Endothelial cell of umbilical vein (primary cell): ENCODE results near the gene SRM. TPM values are rescaled to one million over a fixed set of nuclear protein-coding genes. Genes with fewer than 3 reads are reported as not detected.

Experiments used
- BruUV-seq: library from RNA; stranded (reverse); fragments of 400-500 nt; replicated peaks from 2 replicates; lab custom pipeline; 2021; lab: Mats Ljungman, UMichigan
- CTCF ChIA-PET: fragments of 300-600, 350-600 bp; sonication (Branson Sonifier 250); formaldehyde crosslinking; loops from one replicate; lab custom pipeline; 2021; ENCODE audit warnings: antibody characterized with exemption, inconsistent platforms; lab: Charles Lee
- POLR2A ChIA-PET: fragments of 300-600, 350-600 bp; sonication (Branson Sonifier 250); formaldehyde crosslinking; loops from one replicate; lab custom pipeline; 2021; ENCODE audit warnings: antibody characterized with exemption, inconsistent platforms; lab: Charles Lee
- DNase-seq: peaks from one replicate; pipeline ENCODE4 v3.0.0-alpha.2; 2011; ENCODE audit warnings: low read depth, low spot score
- FAIRE-seq: peaks from 2 replicates; lab custom pipeline; 2011; peaks lifted over from hg19 to GRCh38; lab: Jason Lieb, UNC
- H2AFZ ChIP-seq: 2 replicates; pipeline ENCODE4 v1.6.0; 2012; ENCODE audit warnings: low read depth, low read length, control low read depth, inconsistent platforms
- H3K27ac ChIP-seq: 2 replicates; pipeline ENCODE4 v1.5.1; 2011; ENCODE audit warnings: low read depth, mild to moderate bottlenecking, control low read depth, low read length, moderate library complexity; ENCODE audit not compliant: insufficient read depth
- H3K27me3 ChIP-seq, 2 experiments: 2 replicates each; pipeline versions ENCODE4 v1.6.0 to v1.6.1; 2011; ENCODE audit warnings: low read length in 2 of 2, mixed read lengths in 1 of 2; ENCODE audit not compliant: control insufficient read depth in 2 of 2, insufficient read depth in 2 of 2
- H3K36me3 ChIP-seq, 2 experiments: 2 replicates in 1 of 2; 3 replicates in 1 of 2; pipeline ENCODE4 v1.5.1; 2011; ENCODE audit warnings: low read length in 2 of 2, mild to moderate bottlenecking in 1 of 2, moderate library complexity in 1 of 2; ENCODE audit not compliant: control insufficient read depth in 2 of 2, insufficient read depth in 2 of 2; ENCODE audit errors: extremely low read depth in 1 of 2
- H3K4me1 ChIP-seq: 3 replicates; pipeline ENCODE4 v1.5.1; 2011; ENCODE audit warnings: mild to moderate bottlenecking, low read length; ENCODE audit not compliant: control insufficient read depth, insufficient read depth; ENCODE audit errors: extremely low read depth
- H3K4me2 ChIP-seq: 2 replicates; pipeline ENCODE4 v1.6.1; 2011; ENCODE audit warnings: low read length, control low read depth, mixed read lengths; ENCODE audit not compliant: insufficient read depth
- H3K4me3 ChIP-seq, 3 experiments: fragments of 200-600 bp in 1 of 3; sonication (generic), shearing (Covaris generic) in 1 of 3; replicated peaks in 1 of 3; 2 replicates each; pipeline ENCODE4 v1.5.1; 2011 to 2016; ENCODE audit warnings: control low read depth in 3 of 3, low read length in 3 of 3, mild to moderate bottlenecking in 2 of 3, inconsistent platforms in 1 of 3, low read depth in 1 of 3, moderate library complexity in 1 of 3; ENCODE audit not compliant: insufficient read depth in 1 of 3
- H3K79me2 ChIP-seq: 2 replicates; pipeline ENCODE4 v1.6.0; 2012; ENCODE audit warnings: low read length, inconsistent platforms; ENCODE audit not compliant: control insufficient read depth, insufficient read depth
- H3K9ac ChIP-seq: replicated peaks from 2 replicates; pipeline ENCODE3; 2011; ENCODE audit warnings: low read length, control low read depth; ENCODE audit not compliant: insufficient read depth; ENCODE audit errors: extremely low read depth
- H3K9me1 ChIP-seq: replicated peaks from 3 replicates; pipeline ENCODE4 v1.6.0; 2011; ENCODE audit warnings: mild to moderate bottlenecking, low read length; ENCODE audit not compliant: control insufficient read depth, insufficient read depth; ENCODE audit errors: extremely low read depth
- H3K9me3 ChIP-seq: replicated peaks from 2 replicates; pipeline ENCODE4 v1.5.1; 2012; ENCODE audit warnings: low read length, inconsistent platforms; ENCODE audit not compliant: control insufficient read depth, insufficient read depth
- H4K20me1 ChIP-seq: replicated peaks from 2 replicates; pipeline ENCODE3; 2011; ENCODE audit warnings: mild to moderate bottlenecking, low read length; ENCODE audit not compliant: control insufficient read depth, insufficient read depth; ENCODE audit errors: extremely low read depth
- FOS ChIP-seq: IDR thresholded peaks from 2 replicates; pipeline ENCODE4 v1.6.1; 2011; ENCODE audit warnings: mild to moderate bottlenecking, low read length, moderate library complexity, borderline replicate concordance; ENCODE audit not compliant: insufficient read depth
- GATA2 ChIP-seq: IDR thresholded peaks from 2 replicates; pipeline ENCODE4 v1.7.0; 2011; ENCODE audit warnings: low read depth, mild to moderate bottlenecking, moderate library complexity, mixed read lengths, low read length; ENCODE audit not compliant: insufficient read length, insufficient read depth
- MYC ChIP-seq: IDR thresholded peaks from one replicate; pipeline ENCODE4 v1.6.1; 2011; ENCODE audit warnings: mild to moderate bottlenecking, low read depth, low read length
- POLR2A ChIP-seq: IDR thresholded peaks from 2 replicates; pipeline ENCODE4 v1.6.1; 2012; ENCODE audit warnings: low read depth, mild to moderate bottlenecking, control low read depth, low read length
- dilution Hi-C: fragments of 300-500 bp; cut with MboI; formaldehyde crosslinking; loops from one replicate; pipeline ENCODE4 v1.15.0; 2019; ENCODE audit warnings: low sequenced_read_pairs; ENCODE audit not compliant: extremely low pct_ligation_motif_present
- intact Hi-C: fragments of 100-400 bp; cut with micrococcal nuclease; formaldehyde crosslinking; loops from one replicate; pipeline ENCODE4 v1.10.0; 2022
- polyA plus RNA-seq, 4 experiments: library from polyadenylated mRNA; depleted of rRNA in 3 of 4; stranded (reverse) in 3 of 4; unstranded in 1 of 4; fragments of >200 nt; gene quantifications; 2 replicates each; pipeline versions ENCODE4 v1.2.1 to v1.2.3, GENCODE V29; 2011 to 2012; ENCODE audit warnings: missing spikeins in 1 of 4
- total RNA-seq: library from RNA; stranded (reverse); gene quantifications from 2 replicates; pipeline ENCODE4 v1.2.3, GENCODE V29; 2021
- TF ChIP-seq, protein P1 (sequence below): IDR thresholded peaks from 2 replicates; pipeline ENCODE4 v1.6.1; 2011; ENCODE audit not compliant: insufficient read depth, insufficient read length

The SRM gene
- total and polyA plus RNA-seq, 2 donors (not counting 3 experiments of a cell fraction or from before 2014, with no cell fraction given): 81.3 to 172 TPM

DNA sequence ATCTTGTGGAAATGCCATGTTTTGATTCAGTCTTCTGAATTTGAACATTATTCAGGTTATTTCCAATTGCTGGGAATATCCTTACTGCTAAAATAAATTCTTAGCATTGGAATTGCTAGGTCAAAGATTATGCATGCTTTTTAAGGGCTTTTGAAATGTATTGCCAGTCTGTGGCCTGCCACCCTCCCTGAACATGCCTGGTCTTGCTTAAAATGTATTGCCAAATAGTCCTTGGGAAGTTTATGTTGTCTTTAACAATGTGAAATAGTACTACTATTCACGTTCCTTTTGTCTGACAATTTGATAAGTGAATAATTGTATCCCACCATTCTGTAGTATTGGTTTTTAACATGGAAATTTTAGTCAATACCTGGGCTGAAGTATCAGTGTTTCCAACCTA, 33.8 kb downstream of the SRM start:
- no peaks in the 10 kb centered on the region for H3K9me3 ChIP-seq
- no peaks in the 10 kb centered on the region for H3K4me1 ChIP-seq
- DNase-seq: no peak
- H3K79me2 ChIP-seq: peaks cover 4% of the 10 kb centered on the region
- peak; percentile 40 for FAIRE-seq
- no peaks in the 10 kb centered on the region for H4K20me1 ChIP-seq
- H2AFZ ChIP-seq: no peak overlapping the region
- no TSS peak for BruUV-seq
- CTCF ChIA-PET: no interaction called here
- no peak overlapping the region for H3K9ac ChIP-seq
- peaks cover 28 to 34% of the 10 kb centered on the region in 2 experiments for H3K36me3 ChIP-seq
- POLR2A ChIA-PET: no interaction called here
- dilution Hi-C loops (no loop called here), intact Hi-C loops (no loop called here)
- H3K4me3 ChIP-seq: no peak overlapping the region
- H3K4me2 ChIP-seq: no peak overlapping the region
- no peaks in the 10 kb centered on the region for H3K27me3 ChIP-seq
- H3K27ac ChIP-seq: no peak overlapping the region
- no peak for TF ChIP-seq FOS
- no peak for TF ChIP-seq GATA2
- TF ChIP-seq, protein P1, sequence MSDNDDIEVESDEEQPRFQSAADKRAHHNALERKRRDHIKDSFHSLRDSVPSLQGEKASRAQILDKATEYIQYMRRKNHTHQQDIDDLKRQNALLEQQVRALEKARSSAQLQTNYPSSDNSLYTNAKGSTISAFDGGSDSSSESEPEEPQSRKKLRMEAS: no peak
- TF ChIP-seq POLR2A: peak; percentile 6
- no peaks in the 10 kb centered on the region for H3K9me1 ChIP-seq

DNA sequence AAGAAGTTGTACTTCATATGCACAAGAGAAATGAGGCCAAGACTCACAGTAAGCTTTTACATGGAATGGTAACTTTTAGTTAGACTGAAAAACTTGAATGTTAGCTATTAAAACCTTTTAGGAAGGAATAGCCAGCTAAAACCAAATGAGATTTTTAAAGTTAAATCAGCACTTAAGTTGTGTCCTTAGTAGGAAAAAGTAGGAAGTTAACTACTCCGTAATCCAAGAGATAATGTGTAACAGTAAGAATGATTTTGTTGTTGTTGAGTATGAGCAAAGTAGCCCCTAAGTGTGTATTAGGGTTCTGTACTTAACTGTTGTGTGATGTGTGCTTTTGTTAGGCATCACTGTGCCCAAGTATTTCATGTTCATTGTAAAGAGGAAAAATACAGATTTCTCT, 34.2 kb downstream of the SRM start:
- intact Hi-C loops: no loop called here
- Histone ChIP-seq H3K27ac (no peak overlapping the region), H3K4me2 (no peak overlapping the region), H4K20me1 (no peaks in the 10 kb centered on the region), H3K9me1 (no peaks in the 10 kb centered on the region), H3K27me3 (no peaks in the 10 kb centered on the region), H3K36me3 (peaks cover 31 to 36% of the 10 kb centered on the region in 2 experiments), H3K4me3 (no peak overlapping the region), H3K9me3 (no peaks in the 10 kb centered on the region), H3K4me1 (no peaks in the 10 kb centered on the region), H3K79me2 (peaks cover 4% of the 10 kb centered on the region), H3K9ac (no peak overlapping the region), H2AFZ (no peak overlapping the region)
- ChIA-PET CTCF (interaction anchor here (1.6 kb wide), 1 partner anchor 12 kb away, joined by 3 read pairs; no protein-coding TSS in a partner anchor), POLR2A (no interaction called here)
- dilution Hi-C loops: no loop called here
- peak; percentile 28 for TF ChIP-seq POLR2A
- no peak for TF ChIP-seq MYC
- FAIRE-seq: no peak
- no TSS peak for BruUV-seq
- DNase-seq: no peak
